SK-N-SH (cell line): ENCODE data around the gene BTD. TPM values are rescaled to one million over a fixed set of nuclear protein-coding genes. Genes with fewer than 3 reads are reported as not detected.

ENCODE experiments used
- CTCF ChIA-PET: fragments of 300-600, 350-600 bp; formaldehyde crosslinking; extraction: SDS; loops from one replicate; lab custom pipeline; 2021; lab: Yijun Ruan, JAX
- POLR2A ChIA-PET: fragments of 350-600 bp; sonication (Branson Sonifier 250); formaldehyde crosslinking; extraction: SDS; loops from one replicate; lab custom pipeline; 2020; ENCODE audit warnings: antibody characterized with exemption, inconsistent platforms; lab: Yijun Ruan, JAX
- DNase-seq: peaks from one replicate; pipeline ENCODE4 v3.0.0; 2012
- H2AFZ ChIP-seq: fragments of 200-600 bp; sonication (generic); 2 replicates; pipeline ENCODE4 v1.8.1; 2016; ENCODE audit warnings: antibody characterized with exemption, mild to moderate bottlenecking, low read depth
- H3F3A ChIP-seq: fragments of 200-600 bp; sonication (generic); replicated peaks from 2 replicates; pipeline ENCODE3; 2016; ENCODE audit warnings: antibody characterized with exemption, mild to moderate bottlenecking; ENCODE audit not compliant: insufficient read depth
- H3K27ac ChIP-seq, 2 experiments: fragments of 200-500 bp in 1 of 2; fragments of 200-600 bp in 1 of 2; sonication (Bioruptor generic) in 1 of 2; sonication (generic), shearing (Covaris generic) in 1 of 2; 2 replicates each; pipeline versions ENCODE4 v1.5.1 to v1.6.1; 2014 to 2016; ENCODE audit warnings: low read depth in 2 of 2, inconsistent platforms in 1 of 2, low read length in 1 of 2, mild to moderate bottlenecking in 1 of 2, mixed read lengths in 1 of 2
- H3K27me3 ChIP-seq: fragments of 200-600 bp; sonication (generic), shearing (Covaris generic); 2 replicates; pipeline ENCODE4 v1.6.1; 2016; ENCODE audit warnings: mixed run types; ENCODE audit not compliant: insufficient read depth
- H3K36me3 ChIP-seq, 2 experiments: fragments of 200-500 bp in 1 of 2; fragments of 200-600 bp in 1 of 2; sonication (Bioruptor generic) in 1 of 2; sonication (generic) in 1 of 2; replicated peaks in 1 of 2; 2 replicates each; pipeline versions ENCODE3 to v1.5.1; 2014 to 2016; ENCODE audit warnings: low read length in 1 of 2, mild to moderate bottlenecking in 1 of 2; ENCODE audit not compliant: insufficient read depth in 2 of 2, control insufficient read depth in 1 of 2
- H3K4me1 ChIP-seq, 2 experiments: fragments of 200-500 bp in 1 of 2; fragments of 200-600 bp in 1 of 2; sonication (Bioruptor generic) in 1 of 2; sonication (generic), shearing (Covaris generic) in 1 of 2; 2 replicates each; pipeline versions ENCODE4 v1.5.1 to v1.6.1; 2014 to 2016; ENCODE audit warnings: low read depth in 1 of 2, low read length in 1 of 2, mixed run types in 1 of 2; ENCODE audit not compliant: insufficient read depth in 2 of 2, control insufficient read depth in 1 of 2
- H3K4me2 ChIP-seq: fragments of 200-600 bp; sonication (generic), shearing (Covaris generic); 2 replicates; pipeline ENCODE4 v1.6.1; 2017; ENCODE audit warnings: mixed run types
- H3K4me3 ChIP-seq, 2 experiments: fragments of 200-500 bp in 1 of 2; fragments of 200-600 bp in 1 of 2; sonication (Bioruptor generic) in 1 of 2; sonication (generic), shearing (Covaris generic) in 1 of 2; 2 replicates each; pipeline versions ENCODE4 v1.5.1 to v1.8.1; 2014 to 2016; ENCODE audit warnings: low read depth in 2 of 2, inconsistent platforms in 1 of 2, low read length in 1 of 2, mild to moderate bottlenecking in 1 of 2, mixed read lengths in 1 of 2, moderate library complexity in 1 of 2
- H3K79me2 ChIP-seq: fragments of 200-600 bp; sonication (generic); 2 replicates; pipeline ENCODE4 v1.8.1; 2017; ENCODE audit warnings: mild to moderate bottlenecking; ENCODE audit not compliant: insufficient read depth
- H3K9ac ChIP-seq: fragments of 200-600 bp; sonication (generic); 2 replicates; pipeline ENCODE4 v1.6.1; 2017; ENCODE audit warnings: mixed run types
- H3K9me2 ChIP-seq: fragments of 200-600 bp; sonication (generic); 2 replicates; pipeline ENCODE4 v1.6.1; 2017; ENCODE audit warnings: mixed run types
- H3K9me3 ChIP-seq: fragments of 200-600 bp; sonication (generic); 2 replicates; pipeline ENCODE4 v1.6.1; 2017; ENCODE audit warnings: mixed run types, mild to moderate bottlenecking, moderate library complexity
- H4K20me1 ChIP-seq: fragments of 200-600 bp; sonication (generic); 2 replicates; pipeline ENCODE4 v1.6.1; 2017; ENCODE audit warnings: mild to moderate bottlenecking, mixed run types; ENCODE audit not compliant: insufficient read depth
- CHD2 ChIP-seq: fragments of 150-350 bp; IDR thresholded peaks from 2 replicates; pipeline ENCODE4 v1.6.1; 2018; ENCODE audit warnings: low read length; ENCODE audit not compliant: partially characterized antibody
- CTCF ChIP-seq: fragments of 200-600 bp; sonication (generic); IDR thresholded peaks from 2 replicates; pipeline ENCODE4 v1.6.1; 2017; ENCODE audit warnings: antibody characterized with exemption, mild to moderate bottlenecking, moderate library complexity
- ELF1 ChIP-seq: IDR thresholded peaks from 2 replicates; pipeline ENCODE4 v1.4.0; 2012
- EZH2phosphoT487 ChIP-seq: fragments of 200-600 bp; sonication (generic); IDR thresholded peaks from 2 replicates; pipeline ENCODE4 v1.6.1; 2017; ENCODE audit warnings: low read depth, mixed run types, mild to moderate bottlenecking, antibody characterized with exemption, moderate library complexity, borderline replicate concordance
- FOSL2 ChIP-seq: IDR thresholded peaks from 2 replicates; pipeline ENCODE4 v1.4.0; 2012; ENCODE audit warnings: low read depth, mild to moderate bottlenecking, moderate library complexity, borderline replicate concordance
- GATA2 ChIP-seq: sonication (generic); formaldehyde crosslinking; IDR thresholded peaks from 2 replicates; pipeline ENCODE4 v1.5.0; 2020; ENCODE audit warnings: mild to moderate bottlenecking, missing genetic modification reagents
- IRF3 ChIP-seq: fragments of 150-350 bp; IDR thresholded peaks from 2 replicates; pipeline ENCODE4 v1.6.1; 2016; ENCODE audit warnings: mild to moderate bottlenecking, low read depth, low read length
- JUND ChIP-seq: IDR thresholded peaks from 2 replicates; pipeline ENCODE4 v1.4.0; 2012
- MXI1 ChIP-seq: IDR thresholded peaks from 2 replicates; pipeline ENCODE4 v1.6.1; 2012; ENCODE audit warnings: mild to moderate bottlenecking, low read depth, low read length, improper control_type of control experiment
- NRF1 ChIP-seq: IDR thresholded peaks from 2 replicates; pipeline ENCODE4 v1.6.1; 2012; ENCODE audit warnings: low read depth, mild to moderate bottlenecking, low read length
- RXRA ChIP-seq: IDR thresholded peaks from 2 replicates; pipeline ENCODE4 v1.4.0; 2012; ENCODE audit warnings: low read depth, mild to moderate bottlenecking, borderline replicate concordance
- TAF1 ChIP-seq: IDR thresholded peaks from 2 replicates; pipeline ENCODE4 v1.6.1; 2012; ENCODE audit warnings: low read depth, mild to moderate bottlenecking, low read length, moderate library complexity, borderline replicate concordance
- TEAD4 ChIP-seq: IDR thresholded peaks from 2 replicates; pipeline ENCODE4 v1.4.0; 2012; ENCODE audit warnings: mild to moderate bottlenecking, borderline replicate concordance; ENCODE audit not compliant: insufficient read depth
- ZBTB33 ChIP-seq: IDR thresholded peaks from 2 replicates; pipeline ENCODE4 v1.4.0; 2012; ENCODE audit warnings: low read depth, borderline replicate concordance
- WGBS: methylation state at CpG from one replicate; pipeline ENCODE4 v1.1.6; 2017; ENCODE audit warnings: low lambda C conversion rate; 5-methylcytosine and 5-hydroxymethylcytosine counted together
- polyA plus RNA-seq, 3 experiments: library from polyadenylated mRNA; depleted of rRNA; stranded (reverse); fragments of >200 nt; gene quantifications; 2 replicates each; pipeline ENCODE4 v1.2.3, GENCODE V29; 2012

The BTD gene
- polyA plus RNA-seq, 1 of the 3 experiments (the other 2 are of a cell fraction): 23.6 TPM

- POLR2A ChIA-PET: interaction anchor here (1.6 kb wide), 1 partner anchor 13 kb away, joined by 3 read pairs; the partner anchor contains the start of genes BTD and HACL1
- H3K36me3 ChIP-seq: peaks cover 0 to 4% of the 10 kb centered on the region in 2 experiments
- H3K9me3 ChIP-seq: no peaks in the 10 kb centered on the region
- no peaks in the 10 kb centered on the region for H3K79me2 ChIP-seq
- no peaks in the 10 kb centered on the region for H3K27me3 ChIP-seq
- DNase-seq: no peak
- no peaks in the 10 kb centered on the region for H3K4me1 ChIP-seq
- H3K4me3 ChIP-seq: no peak overlapping the region
- WGBS: 94% methylated on average over 1 of the region's 1 CpG
- CTCF ChIA-PET: interaction anchor here (1.3 kb wide), 1 partner anchor 16 kb away, joined by 3 read pairs; no protein-coding TSS in a partner anchor
- TF ChIP-seq FOSL2: no peak
- TF ChIP-seq TEAD4: no peak
- TF ChIP-seq JUND: no peak
- TF ChIP-seq MXI1: no peak
- TF ChIP-seq IRF3: no peak
- TF ChIP-seq TAF1: no peak
- TF ChIP-seq GATA2 (CRISPR knock-in tag): no peak
- TF ChIP-seq ELF1: no peak
- TF ChIP-seq EZH2phosphoT487: no peak
- TF ChIP-seq NRF1: no peak
- no peak for TF ChIP-seq ZBTB33
- no peak for TF ChIP-seq CHD2
- TF ChIP-seq CTCF: no peak
- no peak for TF ChIP-seq RXRA
- H3K9ac ChIP-seq: no peak overlapping the region
- H3F3A ChIP-seq: peaks cover 10% of the 10 kb centered on the region
- H4K20me1 ChIP-seq: no peaks in the 10 kb centered on the region
- H3K27ac ChIP-seq: no peak overlapping the region
- H3K9me2 ChIP-seq: no peaks in the 10 kb centered on the region
- no peak overlapping the region for H3K4me2 ChIP-seq
- H2AFZ ChIP-seq: no peak overlapping the region
These were observed 13.4 kb downstream of the BTD start for GRCh38 chr3:15614958-15615357.
